Body of pancreas (tissue), 4 donors: ENCODE measurements around the gene SNX4. TPM values are rescaled to one million over a fixed set of nuclear protein-coding genes. Genes with fewer than 3 reads are reported as not detected.

Source experiments
- ATAC-seq: fragments of 150-250 bp; one replicate; pipeline ENCODE4 v1.9.1; 2016
- DNase-seq, 4 donors: peaks; one replicate each; pipeline ENCODE4 v3.0.0-alpha.2; 2019
- H3K27ac ChIP-seq, 4 donors: fragments of 200-600 bp; sonication (generic); 1 replicate in 3 of 4; 2 replicates in 1 of 4; pipeline versions ENCODE4 v1.5.1 to v1.6.1; 2016 to 2019; ENCODE audit warnings: mild to moderate bottlenecking in 1 of 4, mixed read lengths in 1 of 4, moderate library complexity in 1 of 4
- H3K27me3 ChIP-seq, 2 donors: fragments of 200-600 bp; sonication (generic); one replicate each; pipeline ENCODE4 v1.6.0; 2016; ENCODE audit warnings: mild to moderate bottlenecking in 1 of 2
- H3K36me3 ChIP-seq, 2 donors: fragments of 200-600 bp; sonication (generic); replicated peaks in 1 of 2; 2 replicates each; pipeline ENCODE4 v1.5.1; 2016; ENCODE audit warnings: low read depth in 2 of 2; ENCODE audit not compliant: insufficient read depth in 1 of 2
- H3K4me1 ChIP-seq: fragments of 200-600 bp; sonication (generic); one replicate; pipeline ENCODE4 v1.6.0; 2016
- H3K4me3 ChIP-seq, 2 donors: fragments of 200-600 bp; sonication (generic); 1 replicate in 1 of 2; 2 replicates in 1 of 2; pipeline ENCODE4 v1.5.1; 2016 to 2019
- H3K9me3 ChIP-seq, 3 donors: fragments of 200-600 bp; sonication (generic); 1 replicate in 2 of 3; 2 replicates in 1 of 3; pipeline ENCODE4 v1.5.1; 2016
- CTCF ChIP-seq, 7 experiments: fragments of 450-650 bp in 4 of 7; fragments of 200-600 bp in 3 of 7; sonication (generic) in 3 of 7; IDR thresholded peaks; one replicate each; pipeline ENCODE4 v1.5.1; 2016 to 2019; ENCODE audit warnings: antibody characterized with exemption in 7 of 7
- POLR2A ChIP-seq, 3 donors: fragments of 450-650 bp; IDR thresholded peaks; one replicate each; pipeline ENCODE4 v1.6.1; 2016; ENCODE audit warnings: antibody characterized with exemption in 3 of 3, mild to moderate bottlenecking in 2 of 3
- WGBS, 2 donors: methylation state at CpG; one replicate each; pipeline ENCODE4 v1.1.5; 2017; 5-methylcytosine and 5-hydroxymethylcytosine counted together
- intact Hi-C: fragments of 100-400 bp; cut with DNase I; formaldehyde crosslinking; loops from one replicate; pipeline ENCODE4 v1.15.1; 2023
- total RNA-seq, 2 donors: library from RNA; depleted of rRNA; stranded (reverse); fragments of >200 nt; gene quantifications; one replicate each; pipeline ENCODE4 v1.1.0, GENCODE V29; 2016

Gene SNX4
- total RNA-seq, 2 donors from 2014 or later: 32.3 to 38.4 TPM

GRCh38 chr3:125436921-125437320, 83.1 kb downstream of the SNX4 start:
- no peak for TF ChIP-seq CTCF (IDR thresholded peaks at IDR 0.05)
- TF ChIP-seq POLR2A (IDR thresholded peaks at IDR 0.05): no peak
- 71 to 73% methylated on average over 7 of the region's 7 CpGs for WGBS, 2 donors
- H3K36me3 ChIP-seq: no peaks in the 10 kb centered on the region
- H3K27me3 ChIP-seq: no peaks in the 10 kb centered on the region
- H3K9me3 ChIP-seq: no peaks in the 10 kb centered on the region
- H3K4me1 ChIP-seq: peaks cover 27% of the 10 kb centered on the region
- no peak for ATAC-seq
- no peak for DNase-seq
- H3K4me3 ChIP-seq: no peak overlapping the region
- intact Hi-C loops: no loop called here
- no peak overlapping the region for H3K27ac ChIP-seq

GRCh38 chr3:125435231-125435630, 84.8 kb downstream of the SNX4 start:
- 97% methylated on average over 2 of the region's 2 CpGs; no CpG with 5 or more reads in 1 of the 2 donors for WGBS, 2 donors
- H3K36me3 ChIP-seq: no peaks in the 10 kb centered on the region
- H3K27ac ChIP-seq: no peak overlapping the region
- no peaks in the 10 kb centered on the region for H3K27me3 ChIP-seq
- H3K9me3 ChIP-seq: no peaks in the 10 kb centered on the region
- DNase-seq: no peak
- H3K4me3 ChIP-seq: no peak overlapping the region
- H3K4me1 ChIP-seq: peaks cover 19% of the 10 kb centered on the region
- intact Hi-C loops: no loop called here
- no peak for ATAC-seq
- TF ChIP-seq CTCF (IDR thresholded peaks at IDR 0.05): no peak
- TF ChIP-seq POLR2A (IDR thresholded peaks at IDR 0.05): no peak

GRCh38 chr3:125434582-125435011, 85.4 kb downstream of the SNX4 start:
- Histone ChIP-seq H3K27ac (no peak overlapping the region), H3K27me3 (no peaks in the 10 kb centered on the region), H3K9me3 (no peaks in the 10 kb centered on the region), H3K36me3 (no peaks in the 10 kb centered on the region), H3K4me1 (peaks cover 17% of the 10 kb centered on the region), H3K4me3 (no peak overlapping the region)
- no peak for TF ChIP-seq CTCF (IDR thresholded peaks at IDR 0.05)
- no peak for TF ChIP-seq POLR2A (IDR thresholded peaks at IDR 0.05)
- 83 to 89% methylated on average over 6 of the region's 6 CpGs for WGBS, 2 donors
- ATAC-seq (no peak), DNase-seq (no peak)
- intact Hi-C loops: no loop called here

- intact Hi-C loops: no loop called here
- Histone ChIP-seq H3K27me3 (no peaks in the 10 kb centered on the region), H3K4me3 (no peak overlapping the region), H3K36me3 (no peaks in the 10 kb centered on the region), H3K27ac (no peak overlapping the region), H3K4me1 (peaks cover 12% of the 10 kb centered on the region), H3K9me3 (no peaks in the 10 kb centered on the region)
- ATAC-seq: no peak
- no peak for DNase-seq
- TF ChIP-seq CTCF (IDR thresholded peaks at IDR 0.05) (no peak), POLR2A (IDR thresholded peaks at IDR 0.05) (no peak)
- WGBS, 2 donors: 80 to 86% methylated on average over 1 to 6 of the region's 6 CpGs
Measured at GRCh38 chr3:125433611-125434041, 86.4 kb downstream of the SNX4 start.

GRCh38 chr3:125433091-125433534, 86.9 kb downstream of the SNX4 start:
- H3K4me3 ChIP-seq: no peak overlapping the region
- intact Hi-C loops: no loop called here
- H3K4me1 ChIP-seq: peaks cover 7% of the 10 kb centered on the region
- H3K27me3 ChIP-seq: no peaks in the 10 kb centered on the region
- DNase-seq (no peak), ATAC-seq (no peak)
- no peaks in the 10 kb centered on the region for H3K36me3 ChIP-seq
- 79% methylated on average over 6 of the region's 6 CpGs for WGBS, 2 donors
- no peaks in the 10 kb centered on the region for H3K9me3 ChIP-seq
- H3K27ac ChIP-seq: no peak overlapping the region
- TF ChIP-seq POLR2A (IDR thresholded peaks at IDR 0.05) (no peak), CTCF (IDR thresholded peaks at IDR 0.05) (no peak)
